CD14-positive monocyte (primary cell): ENCODE results near the gene TLCD5. TPM values are rescaled to one million over a fixed set of nuclear protein-coding genes. Genes with fewer than 3 reads are reported as not detected.

Source experiments
- DNase-seq, 3 donors: peaks; one replicate each; pipeline ENCODE4 v3.0.0-alpha.2; 2011 to 2022
- H2AFZ ChIP-seq: 2 replicates; pipeline ENCODE4 v1.6.0; 2012; ENCODE audit warnings: mild to moderate bottlenecking, low read depth, low read length, inconsistent platforms; ENCODE audit not compliant: insufficient read depth, poor library complexity, severe bottlenecking
- H3K27ac ChIP-seq, 2 donors: 1 replicate in 1 of 2; 2 replicates in 1 of 2; pipeline ENCODE4 v1.5.1; 2012 to 2013; ENCODE audit warnings: low read length in 2 of 2, control low read depth in 1 of 2, inconsistent platforms in 1 of 2, low read depth in 1 of 2, mild to moderate bottlenecking in 1 of 2
- H3K27me3 ChIP-seq, 2 donors: one replicate each; pipeline versions ENCODE4 v1.6.0 to v1.6.1; 2011 to 2013; ENCODE audit warnings: low read length in 2 of 2; ENCODE audit not compliant: control insufficient read depth in 2 of 2, insufficient read depth in 2 of 2
- H3K36me3 ChIP-seq, 2 donors: replicated peaks in 1 of 2; 1 replicate in 1 of 2; 2 replicates in 1 of 2; pipeline versions ENCODE4 v1.5.1 to v1.6.1; 2012 to 2013; ENCODE audit warnings: low read length in 2 of 2, control low read depth in 1 of 2, inconsistent platforms in 1 of 2, mild to moderate bottlenecking in 1 of 2; ENCODE audit not compliant: insufficient read depth in 2 of 2, control insufficient read depth in 1 of 2
- H3K4me1 ChIP-seq, 2 donors: 1 replicate in 1 of 2; 2 replicates in 1 of 2; pipeline versions ENCODE4 v1.5.1 to v1.6.1; 2012 to 2013; ENCODE audit warnings: low read length in 2 of 2, control low read depth in 1 of 2, inconsistent platforms in 1 of 2, mild to moderate bottlenecking in 1 of 2, moderate library complexity in 1 of 2; ENCODE audit not compliant: insufficient read depth in 2 of 2, control insufficient read depth in 1 of 2
- H3K4me2 ChIP-seq: replicated peaks from 2 replicates; pipeline ENCODE3; 2012; ENCODE audit warnings: low read length, moderate library complexity, mild to moderate bottlenecking; ENCODE audit not compliant: poor library complexity, severe bottlenecking; ENCODE audit errors: extremely low read depth
- H3K4me3 ChIP-seq, 3 experiments: fragments of 200-600 bp in 1 of 3; sonication (generic) in 1 of 3; replicated peaks in 1 of 3; 1 replicate in 2 of 3; 2 replicates in 1 of 3; pipeline ENCODE4 v1.5.1; 2011 to 2013; ENCODE audit warnings: low read length in 3 of 3, mild to moderate bottlenecking in 3 of 3, control low read depth in 2 of 3, low read depth in 2 of 3, inconsistent platforms in 1 of 3, moderate library complexity in 1 of 3
- H3K79me2 ChIP-seq: 2 replicates; pipeline ENCODE4 v1.6.0; 2012; ENCODE audit warnings: mild to moderate bottlenecking, control low read depth, inconsistent platforms, low read length, moderate library complexity; ENCODE audit not compliant: insufficient read depth
- H3K9ac ChIP-seq: 2 replicates; pipeline ENCODE4 v1.6.0; 2017; ENCODE audit warnings: low read length, mild to moderate bottlenecking; ENCODE audit not compliant: insufficient read depth, poor library complexity, severe bottlenecking
- H3K9me3 ChIP-seq, 2 donors: replicated peaks in 1 of 2; 1 replicate in 1 of 2; 2 replicates in 1 of 2; pipeline versions ENCODE4 v1.5.1 to v1.6.1; 2012 to 2013; ENCODE audit warnings: low read length in 2 of 2, control low read depth in 1 of 2; ENCODE audit not compliant: control insufficient read depth in 1 of 2, insufficient read depth in 1 of 2
- H4K20me1 ChIP-seq: 2 replicates; pipeline ENCODE4 v1.6.0; 2012; ENCODE audit warnings: mild to moderate bottlenecking, low read length, control low read depth, moderate library complexity; ENCODE audit not compliant: insufficient read depth
- H3K27ac Mint-ChIP-seq, 7 donors: one replicate each; pipeline ENCODE4 v1.8.0; 2020; ENCODE audit warnings: mild to moderate bottlenecking in 7 of 7, mixed read lengths in 7 of 7, moderate library complexity in 6 of 7, inconsistent platforms in 2 of 7
- H3K27me3 Mint-ChIP-seq, 3 donors: one replicate each; pipeline ENCODE4 v1.8.0; 2021 to 2022; ENCODE audit warnings: low read depth in 3 of 3, mild to moderate bottlenecking in 3 of 3, mixed read lengths in 3 of 3, moderate library complexity in 3 of 3, inconsistent platforms in 1 of 3
- H3K36me3 Mint-ChIP-seq, 2 donors: one replicate each; pipeline ENCODE4 v1.8.0; 2020; ENCODE audit warnings: mixed read lengths in 2 of 2, inconsistent platforms in 1 of 2, mild to moderate bottlenecking in 1 of 2
- H3K4me1 Mint-ChIP-seq: one replicate; pipeline ENCODE4 v1.8.0; 2020; ENCODE audit warnings: mild to moderate bottlenecking, mixed read lengths
- H3K4me3 Mint-ChIP-seq, 2 donors: one replicate each; pipeline ENCODE4 v1.8.0; 2020; ENCODE audit warnings: mild to moderate bottlenecking in 2 of 2, mixed read lengths in 2 of 2, moderate library complexity in 1 of 2
- H3K9me3 Mint-ChIP-seq, 7 donors: one replicate each; pipeline ENCODE4 v1.8.0; 2020 to 2022; ENCODE audit warnings: mixed read lengths in 7 of 7, mild to moderate bottlenecking in 6 of 7, moderate library complexity in 6 of 7, inconsistent platforms in 2 of 7
- CTCF ChIP-seq: fragments of 200-600 bp; IDR thresholded peaks from one replicate; pipeline ENCODE4 v1.8.0; 2022; ENCODE audit warnings: antibody characterized with exemption, mild to moderate bottlenecking
- whole genome bisulfite sequencing: methylation state at CpG from one replicate; pipeline ENCODE4 v1.1.5; 2013; ENCODE audit warnings: missing lambda C conversion rate; ENCODE audit not compliant: insufficient coverage; 5-methylcytosine and 5-hydroxymethylcytosine counted together
- intact Hi-C, 2 donors: fragments of 100-400 bp; cut with micrococcal nuclease; formaldehyde crosslinking; loops; one replicate each; pipeline versions ENCODE4 v1.15.0 to v1.15.1; 2023
- polyA plus RNA-seq, 3 donors: library from polyadenylated mRNA; depleted of rRNA in 1 of 3; unstranded in 2 of 3; stranded (reverse) in 1 of 3; fragments of 300-500 nt in 2 of 3; fragments of >200 nt in 1 of 3; fragmentation: Illumina TruSeq in 2 of 3; gene quantifications; 1 replicate in 2 of 3; 2 replicates in 1 of 3; pipeline ENCODE4 v1.2.3, GENCODE V29; 2012 to 2021

The TLCD5 gene
- polyA plus RNA-seq, 3 donors, result not detected

DNA sequence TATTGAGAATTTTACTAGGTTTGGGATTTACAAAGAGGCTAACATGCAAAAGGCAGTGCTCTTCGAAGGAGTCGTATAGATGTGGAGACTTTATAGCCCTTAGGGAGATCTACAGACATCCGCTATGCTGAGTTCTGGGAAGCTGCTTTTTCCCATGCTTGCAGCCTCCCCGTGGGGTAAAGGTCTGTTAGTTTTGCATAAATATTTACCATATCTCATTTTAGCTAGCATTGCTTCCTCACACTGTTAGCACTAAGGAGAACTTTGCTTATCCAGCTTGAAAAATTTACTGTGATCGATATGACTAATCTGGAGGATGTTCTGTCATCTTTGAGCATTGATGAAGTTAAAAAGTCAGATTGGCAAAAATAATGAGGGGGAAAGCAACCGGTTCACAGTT, 29.7 kb downstream of the TLCD5 start:
- Histone ChIP-seq H4K20me1 (peaks cover 19% of the 10 kb centered on the region), H3K4me1 (no peaks in the 10 kb centered on the region), H3K9me3 (peaks cover 0 to 23% of the 10 kb centered on the region in 2 donors), H3K4me3 (no peak overlapping the region), H3K79me2 (no peaks in the 10 kb centered on the region), H3K27ac (no peak overlapping the region), H3K9ac (no peak overlapping the region), H3K36me3 (no peaks in the 10 kb centered on the region), H2AFZ (no peak overlapping the region), H3K27me3 (peaks cover 95 to 100% of the 10 kb centered on the region in 2 donors), H3K4me2 (no peak overlapping the region)
- Mint-ChIP-seq H3K4me3 (peak overlapping the region in 1 of 2 donors; percentile 70), H3K36me3 (peaks cover 0 to 2% of the 10 kb centered on the region in 2 donors), H3K4me1 (no peaks in the 10 kb centered on the region), H3K27ac (no peak overlapping the region), H3K9me3 (peaks cover 0 to 14% (median 6%) of the 10 kb centered on the region in 7 donors), H3K27me3 (peaks cover 93 to 95% (median 94%) of the 10 kb centered on the region in 3 donors)
- WGBS, result 83% methylated on average over 2 of the region's 6 CpGs
- intact Hi-C loops, result no loop called here
- TF ChIP-seq CTCF, result no peak
- no peak for DNase-seq

GRCh38 chr11:120357620-120358019, 32.5 kb downstream of the TLCD5 start:
- no peak for TF ChIP-seq CTCF
- Histone ChIP-seq H3K36me3 (no peaks in the 10 kb centered on the region), H3K9ac (no peak overlapping the region), H3K27me3 (peaks cover 93 to 100% of the 10 kb centered on the region in 2 donors), H3K4me3 (no peak overlapping the region), H3K4me1 (no peaks in the 10 kb centered on the region), H3K9me3 (peaks cover 0 to 24% of the 10 kb centered on the region in 2 donors), H4K20me1 (peaks cover 15% of the 10 kb centered on the region), H3K79me2 (no peaks in the 10 kb centered on the region), H3K27ac (no peak overlapping the region), H2AFZ (no peak overlapping the region), H3K4me2 (no peak overlapping the region)
- peaks cover 0 to 2% of the 10 kb centered on the region in 2 donors for H3K36me3 Mint-ChIP-seq
- DNase-seq, result no peak
- H3K27me3 Mint-ChIP-seq, result peaks cover 86 to 93% (median 87%) of the 10 kb centered on the region in 3 donors
- H3K4me1 Mint-ChIP-seq, result no peaks in the 10 kb centered on the region
- intact Hi-C loops, result no loop called here
- peaks cover 0 to 9% (median 0%) of the 10 kb centered on the region in 7 donors for H3K9me3 Mint-ChIP-seq
- WGBS, result 100% methylated on average over 3 of the region's 6 CpGs
- no peak overlapping the region for H3K27ac Mint-ChIP-seq
- H3K4me3 Mint-ChIP-seq, result peak overlapping the region in 1 of 2 donors; percentile 71
